HG03066 (cell line): Measurements from ENCODE around the gene KHSRP.
"Not testable (repeated sequence)": the region's sequence is repeated elsewhere in the genome, so short reads cannot be mapped to it uniquely, and the experiment has no call there.

Source experiments
- ATAC-seq: cut with Tn5 transposase; IDR thresholded peaks from one replicate; pipeline ENCODE4 v1.9.1; 2021; ENCODE audit warnings: low read depth; ENCODE audit not compliant: unreplicated experiment

KHSRP gene

DNA sequence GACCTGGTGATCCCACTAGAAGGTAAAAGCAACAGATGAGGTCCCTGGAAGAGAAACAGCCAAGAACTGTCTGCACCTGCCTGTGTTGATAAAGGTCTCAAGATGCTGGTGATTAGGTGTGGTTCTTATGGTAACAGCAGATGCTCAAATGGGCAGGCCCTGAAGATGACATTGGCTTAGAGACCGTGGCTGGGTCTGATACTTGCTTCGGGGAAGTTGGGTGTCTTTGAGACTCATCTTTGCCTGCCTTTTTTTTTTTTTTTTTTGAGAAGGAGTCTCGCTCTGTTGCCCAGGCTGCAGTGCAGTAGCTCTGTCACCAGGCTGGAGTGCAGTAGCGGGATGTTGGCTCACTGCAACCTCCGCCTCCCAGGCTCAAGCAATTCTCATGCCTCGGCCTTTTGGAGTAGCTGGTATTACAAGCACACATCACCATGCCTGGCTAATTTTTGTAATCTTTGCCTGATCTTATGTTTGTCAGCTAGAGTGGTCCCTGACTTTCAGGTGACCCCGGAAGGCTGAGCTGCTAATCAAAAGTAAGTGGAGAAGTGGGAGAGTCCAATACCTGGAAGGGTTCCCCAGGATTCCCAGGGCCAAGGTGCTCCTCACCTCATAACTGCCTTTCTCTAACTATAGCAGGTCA, 27.1 kb upstream of the KHSRP start:
- ATAC-seq, result no peak

DNA sequence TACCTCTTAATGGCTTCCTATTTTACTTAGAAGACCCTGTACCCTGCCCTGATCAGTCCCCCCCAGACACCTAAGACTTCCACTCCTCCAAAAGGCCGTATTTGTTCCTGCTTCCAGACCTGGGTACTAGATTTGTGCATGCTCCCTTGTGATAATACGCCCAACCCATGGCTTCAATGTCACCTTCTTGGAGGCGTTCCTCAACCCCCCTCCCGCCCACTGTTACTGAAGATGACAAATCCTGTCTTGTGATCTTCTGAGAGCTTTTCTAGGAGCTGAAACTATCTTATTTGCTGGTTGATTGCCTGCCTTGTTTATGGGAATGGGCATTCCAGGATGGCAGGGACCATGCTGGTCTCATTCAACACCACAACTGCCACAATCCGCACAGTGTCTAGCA, 25.6 kb upstream of the KHSRP start:
- no peak for ATAC-seq

DNA sequence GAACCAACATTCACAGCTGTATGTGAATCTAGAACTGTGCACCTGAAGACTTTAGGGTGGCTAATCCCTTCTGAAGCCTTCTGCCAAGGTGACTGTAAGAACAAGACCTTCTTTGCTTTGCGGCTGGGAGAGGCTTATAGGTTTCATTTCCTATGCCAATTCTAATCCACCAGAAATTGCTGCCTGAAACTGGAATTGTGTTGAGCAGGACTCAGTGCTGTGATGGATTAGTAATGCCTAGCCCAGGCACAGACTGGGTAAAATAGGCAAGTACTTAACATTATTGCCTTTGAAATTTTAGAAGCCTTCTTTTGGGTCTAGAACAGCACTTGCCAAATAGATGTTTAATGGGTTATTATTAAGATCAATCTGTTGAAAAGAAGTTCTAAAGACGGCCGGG, 23.4 kb upstream of the KHSRP start:
- no peak for ATAC-seq

DNA sequence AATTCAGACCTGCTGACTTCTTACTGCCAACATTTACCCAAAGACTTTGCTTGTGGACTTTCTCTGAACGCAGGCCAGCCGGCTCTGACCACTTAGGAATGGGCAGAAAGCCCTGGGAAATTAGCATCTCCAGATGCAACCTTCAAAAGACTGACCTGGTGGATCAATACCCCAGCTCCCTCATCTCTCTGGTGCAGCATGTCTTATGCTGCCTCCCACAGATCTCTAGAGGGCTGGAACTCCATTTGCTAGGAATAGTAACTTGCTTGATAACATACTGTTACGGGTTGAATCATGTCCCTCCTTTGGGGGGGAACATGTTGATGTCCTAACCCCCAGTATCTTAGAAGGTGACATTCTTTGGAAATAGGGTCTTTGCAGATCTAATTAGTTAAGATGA, 21.8 kb upstream of the KHSRP start:
- no peak for ATAC-seq

DNA sequence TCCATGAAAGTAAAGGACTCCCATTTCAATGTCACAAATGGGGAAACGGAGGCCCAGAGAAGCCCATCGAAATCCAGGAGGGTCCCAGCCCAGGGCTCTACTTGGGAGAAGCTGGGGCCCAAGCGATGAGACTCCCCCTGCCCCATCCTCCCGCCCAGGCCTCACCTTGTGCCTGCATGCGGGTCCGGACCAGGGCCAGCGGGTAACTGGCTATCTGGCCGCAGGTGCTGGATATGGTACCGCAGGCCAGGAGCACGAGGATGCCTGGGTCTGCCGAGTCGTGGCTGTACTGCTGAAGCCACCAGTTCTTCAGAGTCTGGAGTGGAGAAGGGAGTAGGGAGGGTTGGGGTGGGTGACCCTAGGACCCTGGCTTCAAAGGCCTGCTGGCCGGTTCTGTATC, 19.4 kb upstream of the KHSRP start:
- ATAC-seq, result no peak

DNA sequence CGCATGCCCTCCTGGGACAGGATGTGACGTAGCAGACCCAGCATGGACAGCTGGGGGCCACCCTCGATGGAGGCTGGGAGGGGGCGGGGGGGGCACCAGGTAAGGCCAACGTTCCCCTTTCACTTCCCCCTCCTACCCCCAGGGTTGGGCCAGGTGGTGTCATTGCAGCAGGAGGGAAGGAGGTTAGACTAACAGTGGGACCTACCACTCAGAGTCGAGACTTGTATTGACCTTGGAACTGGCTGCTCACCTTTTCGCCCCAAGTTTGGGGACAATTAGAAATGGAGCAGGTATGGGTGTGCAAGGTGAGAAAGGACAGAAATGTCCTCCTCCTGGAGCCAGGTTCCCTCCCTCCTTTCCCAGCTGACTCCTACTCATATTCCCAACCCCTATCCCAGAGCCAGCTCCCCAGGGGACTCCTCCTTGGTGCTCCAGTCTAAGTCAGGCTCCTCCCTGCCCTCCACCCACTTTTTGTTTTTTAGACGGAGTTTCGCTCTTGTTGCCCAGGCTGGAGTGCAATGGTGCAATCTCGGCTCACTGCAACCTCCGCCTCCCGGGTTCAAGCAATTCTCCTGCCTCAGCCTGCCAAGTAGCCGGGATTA, 17.6 kb upstream of the KHSRP start:
- no peak for ATAC-seq

DNA sequence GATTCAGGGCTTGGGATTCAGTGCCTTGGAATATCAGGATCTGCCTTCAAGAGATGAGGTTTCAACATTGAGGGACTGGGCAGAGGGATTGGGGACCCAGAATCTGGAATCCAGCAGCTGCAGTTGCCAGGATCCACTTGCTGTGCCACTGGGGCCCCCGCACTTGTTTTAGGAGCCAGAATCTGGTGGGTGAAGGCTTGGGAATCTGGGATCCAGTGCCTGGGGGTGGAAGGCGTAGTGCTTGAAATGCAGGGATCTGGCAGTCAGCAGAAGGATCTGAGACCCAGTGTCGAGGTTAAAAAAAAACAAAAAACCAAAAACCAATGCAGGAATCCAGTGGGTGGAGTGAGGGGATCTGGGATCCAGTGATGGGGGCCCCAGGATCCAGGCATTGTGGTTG, 16.3 kb upstream of the KHSRP start:
- no peak for ATAC-seq

DNA sequence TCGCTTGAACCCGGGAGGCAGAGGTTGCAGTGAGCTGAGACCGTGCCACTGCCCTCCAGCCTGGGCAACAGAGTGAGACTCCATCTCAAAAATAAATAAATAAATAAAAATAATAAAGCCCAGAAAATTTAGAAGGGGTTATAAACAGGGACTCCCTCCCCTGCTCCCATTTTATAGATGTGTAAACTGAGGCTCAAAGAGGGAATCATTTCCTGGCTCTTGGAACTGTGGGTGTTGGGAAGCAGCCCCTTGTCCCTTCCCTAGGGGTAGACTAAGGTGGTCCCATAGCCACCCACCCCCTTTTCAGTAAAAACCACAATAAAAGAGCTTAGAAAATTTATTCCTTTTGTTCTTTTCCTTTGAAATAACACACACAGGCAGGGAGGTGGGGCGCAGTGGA, 15.1 kb upstream of the KHSRP start:
- no peak for ATAC-seq

DNA sequence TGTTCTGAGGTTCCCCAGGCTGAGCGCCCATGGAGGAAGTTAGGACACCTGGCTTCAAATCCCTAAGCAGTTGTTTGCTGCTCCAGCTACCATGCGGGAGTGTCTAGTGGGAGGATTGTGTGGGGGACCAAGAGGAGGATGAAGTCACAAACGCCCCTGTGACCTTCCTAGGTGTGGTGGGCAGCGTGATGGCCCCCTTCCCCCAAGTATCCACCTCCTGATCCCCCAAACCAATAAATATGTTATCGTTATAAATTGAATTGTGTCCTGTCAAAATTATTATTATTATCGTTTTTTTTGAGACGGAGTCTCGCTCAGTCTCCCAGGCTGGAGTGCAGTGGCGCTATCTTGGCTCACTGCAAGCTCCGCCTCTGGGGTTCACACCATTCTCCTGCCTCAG, 9.1 kb upstream of the KHSRP start, which contains the start of gene SLC25A41:
Gene SLC25A41, minus strand, starts transcription at position 101 of the 400 bp plus-strand sequence. Its CDS starts 70 bp downstream, at position 31.
- no peak for ATAC-seq

DNA sequence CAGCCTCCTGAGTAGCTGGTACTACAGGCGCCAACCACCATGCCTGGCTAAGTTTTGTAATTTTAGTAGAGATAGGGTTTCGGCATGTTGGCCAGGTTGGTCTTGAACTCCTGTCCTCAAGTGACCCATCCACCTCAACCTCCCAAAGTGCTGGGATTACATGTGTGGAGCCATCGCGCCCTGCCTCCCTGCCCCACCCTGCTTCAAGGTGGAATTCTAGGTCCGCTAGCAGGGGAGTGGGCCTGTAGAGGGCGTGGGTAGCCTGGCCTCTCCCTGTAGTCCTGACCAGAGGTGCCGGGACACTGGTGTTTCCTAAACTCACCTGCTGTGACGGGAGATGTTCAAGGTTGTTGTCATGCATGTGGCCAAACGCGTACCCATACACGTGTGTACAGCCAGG, 8.6 kb upstream of the KHSRP start:
- no peak for ATAC-seq

DNA sequence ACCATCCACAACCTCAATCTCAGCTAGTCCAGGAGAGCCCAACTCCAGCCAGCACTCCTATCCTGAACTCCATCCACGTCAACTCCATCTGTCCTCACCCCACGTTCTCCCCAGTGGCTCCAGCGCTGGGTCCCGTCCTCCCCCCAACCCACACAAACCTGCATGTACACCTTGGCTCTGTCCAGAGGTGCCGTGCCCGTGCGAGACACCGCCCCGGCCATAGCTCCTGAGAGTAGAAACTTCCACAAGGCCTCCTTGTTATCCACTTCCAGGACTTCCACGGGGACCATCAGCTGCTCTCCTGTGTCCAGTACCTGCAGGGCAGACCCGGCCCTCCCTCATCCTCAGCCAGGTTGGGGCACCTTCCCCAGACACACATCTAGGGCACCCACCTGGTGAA, 7.3 kb upstream of the KHSRP start:
- ATAC-seq, result no peak

DNA sequence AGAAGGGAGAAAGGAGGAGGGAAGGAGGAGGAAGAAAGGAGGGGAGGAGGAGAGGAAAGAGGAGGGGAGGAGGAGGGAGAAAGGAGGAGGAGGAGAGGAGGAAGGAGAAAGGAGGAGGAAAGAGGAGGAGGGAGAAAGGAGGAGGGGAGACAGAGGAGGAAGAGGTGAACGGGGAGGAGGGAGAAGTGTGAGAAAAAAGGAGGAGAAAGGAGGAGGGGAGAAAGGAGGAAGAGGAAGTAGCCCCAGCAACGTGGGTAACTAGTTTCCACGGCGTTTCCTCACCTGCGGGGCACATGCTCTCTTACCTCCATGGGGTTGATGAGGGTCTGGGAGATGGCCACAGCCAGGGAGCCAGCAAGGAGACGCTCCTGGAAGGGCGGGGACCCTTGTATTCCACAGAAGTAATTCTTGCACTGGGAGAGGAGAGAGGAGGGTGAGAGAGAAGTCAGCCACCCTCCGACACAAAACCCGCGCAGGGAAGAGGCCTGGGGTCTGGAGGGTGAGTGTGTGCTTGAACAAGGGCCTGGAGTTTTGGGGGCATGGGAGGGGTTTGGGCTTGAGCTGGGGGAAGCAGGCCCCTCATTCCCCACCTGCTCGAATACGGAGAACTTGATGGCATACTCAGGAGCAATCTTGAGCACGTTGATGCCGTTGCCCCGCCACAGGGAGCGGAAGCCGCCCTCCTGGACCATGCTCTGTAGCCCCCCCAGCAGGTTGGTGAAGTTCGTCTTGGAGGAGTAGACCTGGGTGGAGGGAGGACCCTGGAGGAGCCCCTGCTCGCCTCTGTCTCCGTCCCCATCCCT, 5.0 kb upstream of the KHSRP start:
- no peak for ATAC-seq

DNA sequence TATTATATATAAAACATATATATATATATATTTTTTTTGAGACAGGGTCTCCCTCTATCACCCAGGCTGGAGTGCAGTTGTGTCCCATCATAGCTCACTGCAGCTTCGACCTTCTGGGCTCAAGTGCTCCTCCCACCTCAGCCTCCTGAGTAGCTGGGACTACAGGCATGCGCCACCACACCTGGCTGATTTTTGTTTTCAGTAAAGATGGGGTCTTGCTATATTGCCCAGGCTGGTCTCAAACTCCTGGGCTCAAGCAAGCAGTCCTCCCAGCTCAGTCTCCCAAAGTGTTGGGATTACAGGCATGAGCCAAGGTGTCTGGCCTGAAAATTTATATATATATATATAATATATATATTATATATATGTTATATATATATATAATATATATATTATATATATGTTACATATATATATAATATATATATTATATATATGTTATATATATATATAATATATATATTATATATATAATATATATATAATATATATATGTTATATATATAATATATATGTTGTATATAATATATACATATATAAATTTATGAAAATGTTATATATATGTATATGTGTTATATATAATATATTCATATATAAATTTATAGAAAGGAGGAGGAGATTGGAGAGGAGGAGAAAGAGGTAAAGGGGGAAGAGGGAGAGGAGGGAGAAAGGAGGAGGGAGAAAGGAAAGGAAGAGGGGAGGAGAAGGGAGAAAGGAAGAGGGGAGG, 4.2 kb upstream of the KHSRP start:
- ATAC-seq, result not testable (repeated sequence)

DNA sequence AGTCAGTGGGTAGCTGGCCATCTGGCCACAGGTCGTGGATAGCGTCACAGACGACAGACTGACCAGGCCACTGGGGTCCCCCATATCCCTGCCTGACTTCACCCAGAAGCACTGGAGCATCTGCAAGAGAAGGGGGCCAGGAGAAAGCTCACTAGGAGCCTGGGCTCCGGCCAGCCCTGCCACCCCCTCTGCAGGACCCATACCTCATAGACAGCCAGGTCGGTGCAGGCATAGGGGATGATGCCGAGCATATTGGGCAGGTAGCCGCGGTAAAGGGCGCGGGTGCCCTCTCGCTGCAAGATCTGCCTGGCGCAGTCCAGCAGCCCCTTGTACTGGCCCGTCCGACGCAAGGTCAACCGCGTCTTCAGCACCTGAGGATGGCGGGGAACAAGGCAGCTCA, 2.5 kb upstream of the KHSRP start:
- no peak for ATAC-seq

DNA sequence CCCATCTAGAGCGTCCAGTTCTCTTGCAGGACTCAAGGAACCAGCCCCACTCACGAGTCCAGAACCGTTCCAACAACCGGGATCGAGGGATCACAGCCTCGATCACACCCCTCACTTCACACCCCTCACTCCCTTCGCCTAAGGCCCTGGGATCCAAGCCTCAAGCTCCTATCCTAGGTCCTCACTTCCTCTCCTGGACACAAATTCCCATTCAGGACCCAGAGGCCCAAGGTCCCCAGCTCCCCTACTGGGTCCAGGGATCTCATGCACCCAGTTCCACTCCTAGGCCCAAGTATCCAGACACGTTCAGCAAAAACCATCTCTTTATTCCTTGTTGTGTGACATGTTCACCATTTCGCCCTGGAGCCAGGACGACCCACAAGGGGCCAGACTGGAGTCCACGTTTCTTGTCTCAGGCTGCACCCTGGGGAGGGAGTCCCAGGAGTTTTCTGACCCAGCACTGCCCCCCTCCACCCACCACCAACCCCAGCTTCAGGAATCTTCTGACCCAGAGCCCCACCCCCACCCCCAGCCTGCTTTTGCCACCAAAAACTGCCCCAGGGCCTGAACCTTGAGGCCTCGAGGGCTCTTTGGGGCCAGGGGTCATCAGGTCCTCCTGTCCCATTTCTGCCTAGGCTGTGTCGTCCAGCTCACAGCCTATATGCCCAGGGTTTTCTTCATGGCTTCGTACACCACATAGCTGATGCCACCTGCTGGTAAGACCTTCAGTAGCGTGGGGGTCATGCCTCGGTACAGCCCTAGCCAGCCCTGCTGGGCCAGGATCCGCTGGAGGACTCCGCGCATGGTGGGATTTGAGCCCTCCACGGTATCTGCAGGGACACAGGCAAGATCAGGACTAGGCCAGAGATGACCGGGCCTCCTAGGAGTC, 1.4 kb upstream of the KHSRP start:
- ATAC-seq, result no peak

DNA sequence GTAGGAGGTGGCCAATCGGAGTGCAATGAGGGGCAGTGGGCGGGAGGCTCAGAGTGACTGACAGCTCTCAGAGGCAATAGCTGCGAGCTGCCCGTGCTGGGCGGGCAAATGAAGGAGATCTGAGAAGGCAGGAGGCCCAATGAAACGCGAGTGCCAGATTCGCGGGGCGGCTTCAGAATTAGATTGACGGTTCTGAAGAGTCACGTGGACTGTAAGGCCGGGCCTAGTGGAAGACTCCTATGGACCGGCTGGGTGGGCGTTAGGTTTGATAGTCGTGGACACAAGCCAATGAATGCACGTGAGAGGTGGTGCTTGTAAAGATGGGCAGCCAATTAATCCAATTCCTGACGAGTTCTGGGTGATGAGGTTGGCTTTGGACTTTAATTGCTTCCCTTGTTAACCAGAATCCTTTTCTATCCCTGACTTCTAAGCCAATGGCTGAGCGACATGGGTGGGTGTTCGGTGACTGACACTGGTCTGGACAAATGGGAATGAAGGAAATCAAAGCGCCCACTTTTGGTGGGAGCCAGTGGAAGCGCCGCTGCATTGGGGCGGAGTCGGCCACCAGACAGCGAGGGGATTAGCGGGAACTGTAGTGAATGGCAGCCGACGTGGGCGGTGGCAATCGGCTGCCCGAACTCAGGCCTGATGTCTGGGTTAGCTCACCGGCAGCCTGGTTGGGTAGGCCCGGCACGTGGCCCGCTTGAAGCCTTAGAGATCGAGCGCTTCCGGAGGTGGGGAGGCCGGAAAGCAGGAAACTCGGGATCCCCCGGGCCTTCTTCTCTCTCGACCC, 524 bp upstream of the KHSRP start:
- peak; percentile 88 for ATAC-seq

DNA sequence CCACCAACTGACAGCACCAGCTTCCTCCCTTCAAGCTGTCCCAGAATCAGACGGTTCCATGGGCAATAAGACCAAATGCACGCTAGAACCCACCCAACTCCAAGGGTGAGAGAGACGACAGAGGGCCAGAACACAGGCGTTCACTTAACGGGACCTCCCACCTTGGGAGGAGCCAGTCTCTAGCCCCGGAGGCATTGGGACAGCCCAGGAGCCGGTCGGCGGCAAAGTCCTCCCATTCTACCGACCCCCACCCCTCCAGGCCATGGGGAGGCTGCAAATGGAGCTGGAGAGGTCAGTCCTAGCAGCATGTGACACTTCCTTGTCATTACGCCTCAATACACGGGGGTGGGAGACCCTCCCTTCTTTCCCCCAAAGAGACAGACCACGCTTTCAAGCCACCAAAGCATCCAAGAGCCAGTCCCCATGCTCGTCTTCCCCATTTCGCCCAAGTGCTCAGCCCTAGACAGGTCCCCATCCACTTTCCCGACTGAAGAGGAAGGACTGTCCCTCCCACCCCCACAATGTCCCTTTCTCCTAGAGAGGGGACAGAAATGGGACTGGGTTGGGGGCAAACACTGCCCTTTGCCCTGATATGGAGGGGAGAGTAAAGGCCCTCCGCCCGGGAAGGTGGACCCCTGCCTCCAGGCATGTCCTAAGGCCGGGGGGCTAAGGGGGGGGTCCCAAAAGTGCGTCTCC, 964 bp downstream of the KHSRP start:
- ATAC-seq, result no peak

DNA sequence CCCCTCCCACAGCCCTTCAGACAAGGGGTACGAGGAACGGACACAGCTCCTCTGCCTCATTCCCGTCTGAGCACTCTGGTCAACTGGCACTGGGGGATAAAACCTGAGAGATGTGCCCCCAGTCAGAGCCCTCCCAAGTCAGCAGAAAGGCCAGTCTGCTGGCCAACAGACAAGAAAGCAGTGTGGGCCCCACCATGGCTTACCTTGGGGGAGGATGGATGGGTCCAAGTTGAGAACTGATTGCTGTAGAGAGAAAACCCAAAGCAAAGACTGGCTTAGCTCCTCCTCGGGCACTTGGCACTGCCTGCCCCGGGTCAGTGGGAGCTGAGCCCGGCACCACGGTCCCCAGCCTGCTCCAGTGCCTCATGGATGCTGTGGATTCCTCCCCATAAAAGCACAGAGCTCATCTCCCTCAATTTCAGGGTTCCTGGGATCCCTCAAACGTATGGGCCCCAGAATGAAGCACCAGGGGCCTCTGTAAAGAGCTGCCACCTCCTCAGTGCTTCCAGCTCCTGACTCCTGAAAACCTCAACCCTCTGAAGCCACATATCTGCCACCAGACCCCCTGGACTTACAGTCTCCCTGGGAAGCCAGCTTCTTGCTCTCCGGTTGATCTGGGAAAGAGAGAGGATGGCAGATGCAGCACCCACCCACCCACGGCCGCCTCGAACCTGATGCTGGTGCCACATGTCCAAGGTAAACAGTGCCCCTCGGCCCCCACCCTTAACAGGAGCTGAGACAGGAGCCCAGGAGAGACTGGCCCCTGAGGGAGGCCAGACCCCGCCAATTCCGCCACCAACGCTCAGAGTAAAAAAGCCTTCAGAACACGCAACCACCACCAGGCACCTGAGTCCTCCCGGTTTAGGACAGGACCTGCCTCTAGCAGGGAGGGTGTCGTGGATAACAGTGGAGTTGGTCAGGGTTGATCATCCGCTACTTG, 3.3 kb downstream of the KHSRP start:
- no peak for ATAC-seq
